Epithelial cell of umbilical artery (primary cell): ENCODE data around the gene AMY2B. TPM values are rescaled to one million over a fixed set of nuclear protein-coding genes. Genes with fewer than 3 reads are reported as not detected.

Experiments used
- total RNA-seq: library from RNA; depleted of rRNA; stranded (reverse); fragments of >200 nt; gene quantifications from 2 replicates; pipeline ENCODE4 v1.2.3, GENCODE V29; 2014

The AMY2B gene
- 0.30 and 0.65 TPM in 2 replicates for total RNA-seq

GRCh38 chr1:103571289-103571688 lies at the start of gene AMY2B:
TSS of gene AMY2B (plus strand) at chr1:103571589. CDS start at chr1:103571603, 14 bp downstream.

GRCh38 chr1:103525607-103526507 lies 45.5 kb upstream of the AMY2B start, which contains the start of gene RNPC3:
TSS of gene RNPC3 (plus strand) at chr1:103525699. CDS start at chr1:103526071, 372 bp downstream.

GRCh38 chr1:103616994-103617477 lies 45.6 kb downstream of the AMY2B start, which contains the start of gene AMY2A:
TSS of gene AMY2A (plus strand) at chr1:103617427. CDS start at chr1:103617441, 14 bp downstream.

Other genes with a start within 250 kb of the AMY2B start
- 3.2 and 3.6 TPM in 2 replicates for gene RNPC3, start 45.9 kb upstream of the AMY2B start, total RNA-seq
- not detected in 2 replicates for gene AMY2A, start 45.8 kb downstream of the AMY2B start, total RNA-seq
- gene AMY1A, start 84.2 kb downstream of the AMY2B start, total RNA-seq: not detected in 2 replicates
- gene AMY1B, start 124.6 kb downstream of the AMY2B start, total RNA-seq: not detected in 2 replicates
- not detected in 2 replicates for gene AMY1C, start 178.3 kb downstream of the AMY2B start, total RNA-seq